GM12878 (cell line): Measurements from ENCODE around the gene PTPRN2. TPM values are rescaled to one million over a fixed set of nuclear protein-coding genes. Genes with fewer than 3 reads are reported as not detected.

Experiments
- ATF7 ChIP-seq: fragments of 450-650 bp; IDR thresholded peaks from 2 replicates; pipeline ENCODE4 v1.6.1; 2016; ENCODE audit warnings: low read depth, mild to moderate bottlenecking
- CREM ChIP-seq: IDR thresholded peaks from 2 replicates; pipeline ENCODE4 v1.6.1; 2014; ENCODE audit warnings: antibody characterized with exemption, low read depth
- FOXM1 ChIP-seq: IDR thresholded peaks from 2 replicates; pipeline ENCODE4 v1.6.1; 2012; ENCODE audit warnings: low read depth, mild to moderate bottlenecking, inconsistent platforms, low read length, moderate library complexity
- HDGF ChIP-seq: fragments of 450-650 bp; IDR thresholded peaks from 2 replicates; pipeline ENCODE4 v1.6.1; 2016; ENCODE audit warnings: antibody characterized with exemption
- POU2F2 ChIP-seq: IDR thresholded peaks from 3 replicates; pipeline ENCODE4 v1.6.1; 2011; ENCODE audit warnings: low read depth, mild to moderate bottlenecking, low read length, borderline replicate concordance
- ZBTB11 ChIP-seq: fragments of 450-650 bp; formaldehyde crosslinking; IDR thresholded peaks from 2 replicates; pipeline ENCODE4 v1.5.0; 2022; ENCODE audit warnings: mild to moderate bottlenecking, missing genetic modification characterization
- ZNF687 ChIP-seq: fragments of 450-650 bp; IDR thresholded peaks from 2 replicates; pipeline ENCODE4 v1.6.1; 2017; ENCODE audit warnings: mild to moderate bottlenecking, moderate library complexity
- polyA plus RNA-seq, 11 experiments: library from polyadenylated mRNA; depleted of rRNA in 4 of 11; unstranded in 6 of 11; stranded (reverse) in 5 of 11; fragments of >200 nt; fragmentation: Nextera tagmentation in 4 of 11; fragmentation: Illumina TruSeq in 1 of 11; extraction: Ambion mirVana in 4 of 11; extraction: Trizol in 1 of 11; gene quantifications; 1 replicate in 1 of 11; 2 replicates in 10 of 11; pipeline versions ENCODE4 v1.2.1 to v1.2.3, GENCODE V29; 2011 to 2016; ENCODE audit warnings: inconsistent platforms in 2 of 11, missing spikeins in 2 of 11, low read depth in 1 of 11
- total RNA-seq, 4 experiments: library from RNA; depleted of rRNA in 3 of 4; stranded (reverse); fragments of >200 nt in 3 of 4; fragmentation: Illumina TruSeq in 1 of 4; extraction: Trizol in 1 of 4; gene quantifications; 2 replicates each; pipeline versions ENCODE4 v1.2.1 to v1.2.3, GENCODE V29; 2013 to 2021

The PTPRN2 gene
- total and polyA plus RNA-seq, 10 of the 15 experiments (the other 5 are each of a cell fraction or from before 2014, with no cell fraction given) = 5.4 TPM; not detected in 9

GRCh38 chr7:157684909-157685429 is 902.7 kb downstream of the PTPRN2 start (continued):
- no peak for TF ChIP-seq ZBTB11 (CRISPR knock-in tag)
- no peak for TF ChIP-seq CREM
- TF ChIP-seq HDGF = no peak
- no peak for TF ChIP-seq FOXM1
- no peak for TF ChIP-seq ZNF687
- no peak for TF ChIP-seq POU2F2
- no peak for TF ChIP-seq ATF7
